ENCODE measurements around the gene CELSR1. TPM values are rescaled to one million over a fixed set of nuclear protein-coding genes. Genes with fewer than 3 reads are reported as not detected.

CELSR1 gene
- total RNA-seq, 2 donors from 2014 or later: 24.2 to 38.2 TPM

DNA sequence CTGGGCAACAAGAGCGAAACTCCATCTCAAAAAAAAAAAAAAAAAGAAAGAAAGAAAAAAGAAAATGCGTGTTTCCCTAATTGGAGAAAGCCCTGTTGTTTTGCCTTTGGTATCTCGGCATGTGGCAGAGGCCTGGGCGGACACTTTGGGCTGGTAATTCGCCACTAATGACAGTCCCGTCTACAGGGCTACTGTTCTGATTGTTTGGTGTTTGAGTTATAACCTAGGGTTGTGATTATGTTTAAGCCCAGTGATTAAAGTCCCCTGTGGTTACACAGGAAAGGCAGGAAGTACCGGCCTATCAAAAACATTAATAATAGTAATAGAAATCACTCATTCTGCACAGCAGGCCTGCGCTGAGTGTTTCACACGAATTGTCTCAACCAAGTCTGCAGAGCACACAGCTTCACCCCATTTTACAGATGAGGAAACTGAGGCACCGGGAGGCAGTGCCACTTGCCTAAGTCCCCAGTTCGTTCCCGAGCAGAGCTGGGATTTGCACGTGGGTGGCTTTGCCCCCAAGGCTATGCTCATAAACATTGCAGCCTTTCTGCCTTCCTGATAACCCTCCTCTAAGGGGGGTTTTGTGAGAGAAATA, 43.6 kb upstream of the CELSR1 start:
- H3K4me1 ChIP-seq (replicated peaks): no peaks in the 10 kb centered on the region
- TF ChIP-seq POLR2AphosphoS5 (IDR thresholded peaks at IDR 0.05) (no peak), POLR2A (IDR thresholded peaks at IDR 0.05) (no peak)
- TF ChIP-seq, protein P1, sequence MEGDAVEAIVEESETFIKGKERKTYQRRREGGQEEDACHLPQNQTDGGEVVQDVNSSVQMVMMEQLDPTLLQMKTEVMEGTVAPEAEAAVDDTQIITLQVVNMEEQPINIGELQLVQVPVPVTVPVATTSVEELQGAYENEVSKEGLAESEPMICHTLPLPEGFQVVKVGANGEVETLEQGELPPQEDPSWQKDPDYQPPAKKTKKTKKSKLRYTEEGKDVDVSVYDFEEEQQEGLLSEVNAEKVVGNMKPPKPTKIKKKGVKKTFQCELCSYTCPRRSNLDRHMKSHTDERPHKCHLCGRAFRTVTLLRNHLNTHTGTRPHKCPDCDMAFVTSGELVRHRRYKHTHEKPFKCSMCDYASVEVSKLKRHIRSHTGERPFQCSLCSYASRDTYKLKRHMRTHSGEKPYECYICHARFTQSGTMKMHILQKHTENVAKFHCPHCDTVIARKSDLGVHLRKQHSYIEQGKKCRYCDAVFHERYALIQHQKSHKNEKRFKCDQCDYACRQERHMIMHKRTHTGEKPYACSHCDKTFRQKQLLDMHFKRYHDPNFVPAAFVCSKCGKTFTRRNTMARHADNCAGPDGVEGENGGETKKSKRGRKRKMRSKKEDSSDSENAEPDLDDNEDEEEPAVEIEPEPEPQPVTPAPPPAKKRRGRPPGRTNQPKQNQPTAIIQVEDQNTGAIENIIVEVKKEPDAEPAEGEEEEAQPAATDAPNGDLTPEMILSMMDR (IDR thresholded peaks at IDR 0.05): no peak

DNA sequence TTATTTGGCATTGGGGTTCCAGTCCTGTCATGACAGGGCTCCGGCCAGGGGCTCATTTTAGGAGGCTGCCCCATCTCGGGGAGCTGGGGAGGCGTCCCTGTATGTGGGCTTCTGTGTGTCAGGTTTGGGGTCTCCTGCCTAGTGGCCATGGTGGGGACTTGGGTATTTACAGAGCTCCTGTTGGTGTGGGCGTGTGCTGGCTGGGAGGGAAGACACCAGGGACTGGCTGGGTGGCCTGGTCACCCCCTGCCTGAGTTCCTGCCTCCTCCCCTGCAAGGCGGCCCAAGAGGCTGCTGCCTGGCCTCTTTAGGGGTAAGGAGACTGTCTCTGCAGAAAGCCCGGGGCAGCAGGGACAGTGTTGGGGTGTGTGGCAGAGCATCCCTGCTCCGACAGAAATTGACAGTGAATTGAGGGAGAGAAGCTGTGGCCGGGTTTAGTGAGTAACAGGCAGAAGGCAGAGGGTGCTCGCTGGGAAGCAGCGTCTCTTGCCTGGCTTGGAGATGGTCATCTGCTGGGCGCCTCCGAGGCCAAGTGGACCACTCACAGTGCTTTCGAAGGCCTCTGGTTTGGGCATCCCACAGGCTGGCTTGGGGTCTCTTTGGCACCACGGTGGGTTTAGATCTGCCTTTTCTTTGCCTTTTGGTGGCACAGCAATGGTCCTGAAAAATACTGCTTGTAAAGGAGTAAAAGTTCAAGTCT, 42.5 kb upstream of the CELSR1 start:
- Histone ChIP-seq H3K4me3 (no peak overlapping the region), H3K27me3 (replicated peaks; ENCODE audit: insufficient read depth) (no peaks in the 10 kb centered on the region), H3K4me1 (replicated peaks) (no peaks in the 10 kb centered on the region), H3K36me3 (no peaks in the 10 kb centered on the region), H3K9me3 (no peaks in the 10 kb centered on the region), H3K27ac (peak overlapping the region in 1 of 2 donors; percentile 19)
- intact Hi-C loops (cut with DNase I): loop anchor here (5.0 kb wide), 2 partner anchors 72 to 157 kb away; partner anchors contain the start of gene CERK
- TF ChIP-seq POLR2A (IDR thresholded peaks at IDR 0.05) (no peak), POLR2AphosphoS5 (IDR thresholded peaks at IDR 0.05) (no peak)
- TF ChIP-seq, protein P1 (IDR thresholded peaks at IDR 0.05): no peak
- WGBS: 82% methylated on average over 14 of the region's 14 CpGs
- no peak for DNase-seq (ENCODE audit: low spot score)

More for the DNA sequence above, 43.6 kb upstream of the CELSR1 start:
- no peak for DNase-seq (ENCODE audit: low spot score)
- H3K4me3 ChIP-seq: no peak overlapping the region
- H3K27me3 ChIP-seq (replicated peaks; ENCODE audit: insufficient read depth): no peaks in the 10 kb centered on the region
- intact Hi-C loops (cut with DNase I): no loop called here
- H3K27ac ChIP-seq: no peak overlapping the region
- no peaks in the 10 kb centered on the region for H3K36me3 ChIP-seq
- 91% methylated on average over 13 of the region's 13 CpGs for WGBS
- H3K9me3 ChIP-seq: no peaks in the 10 kb centered on the region

DNA sequence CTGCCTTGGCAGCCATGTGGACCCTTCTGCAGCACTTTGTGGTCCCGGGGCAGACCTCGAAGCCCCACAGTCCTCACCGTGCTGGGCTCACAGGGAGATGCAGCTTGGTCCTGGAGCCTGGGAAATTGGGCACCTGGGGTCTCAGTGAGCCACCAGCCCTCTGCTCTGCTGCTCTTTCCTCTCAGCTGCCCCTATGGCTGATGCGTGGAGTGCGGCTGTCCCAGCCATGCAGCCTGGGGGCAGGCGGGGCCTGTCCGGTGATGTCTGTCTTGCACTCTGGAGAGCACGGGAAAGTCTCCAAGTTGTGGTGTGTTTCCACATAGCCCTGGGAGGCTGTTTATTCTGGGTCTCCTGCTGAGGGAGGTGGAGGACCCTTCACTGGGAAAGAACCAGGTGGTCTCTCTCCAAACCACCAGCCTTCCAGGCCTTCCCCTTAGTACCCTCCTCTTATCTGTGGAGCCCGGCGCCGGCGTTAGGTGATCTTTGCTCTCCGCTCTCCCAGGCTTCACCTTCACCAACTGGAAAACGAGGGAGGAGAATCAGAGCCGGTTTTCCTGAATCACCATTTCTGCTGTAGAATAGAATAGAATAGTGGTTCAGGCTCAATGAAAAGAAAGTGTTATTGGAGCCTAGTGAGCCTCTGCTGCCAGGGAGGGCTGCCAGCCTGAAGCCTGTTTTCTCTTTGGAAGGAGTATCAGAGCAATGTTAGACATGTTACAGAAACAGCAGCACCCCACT, 41.6 kb upstream of the CELSR1 start:
- 46% methylated on average over 12 of the region's 15 CpGs for WGBS
- no peak for DNase-seq (ENCODE audit: low spot score)
- TF ChIP-seq POLR2AphosphoS5 (IDR thresholded peaks at IDR 0.05) (no peak), POLR2A (IDR thresholded peaks at IDR 0.05) (no peak)
- TF ChIP-seq, protein P1 (IDR thresholded peaks at IDR 0.05): no peak
- intact Hi-C loops (cut with DNase I): loop anchor here (5.0 kb wide), 2 partner anchors 73 to 158 kb away; partner anchors contain the start of gene CERK
- H3K4me3 ChIP-seq: no peak overlapping the region
- H3K27me3 ChIP-seq (replicated peaks; ENCODE audit: insufficient read depth): no peaks in the 10 kb centered on the region
- no peaks in the 10 kb centered on the region for H3K4me1 ChIP-seq (replicated peaks)
- no peaks in the 10 kb centered on the region for H3K36me3 ChIP-seq
- peak overlapping the region in 1 of 2 donors; percentile 19 for H3K27ac ChIP-seq
- no peaks in the 10 kb centered on the region for H3K9me3 ChIP-seq

GRCh38 chr22:46578251-46578823, 40.9 kb upstream of the CELSR1 start:
- no peak for DNase-seq (ENCODE audit: low spot score)
- H3K4me3 ChIP-seq: peak overlapping the region in 1 of 2 donors; percentile 48
- H3K27me3 ChIP-seq (replicated peaks; ENCODE audit: insufficient read depth): no peaks in the 10 kb centered on the region
- intact Hi-C loops (cut with DNase I): loop anchor here (5.0 kb wide), 2 partner anchors 74 to 159 kb away; partner anchors contain the start of gene CERK
- H3K27ac ChIP-seq: peak overlapping the region in 1 of 2 donors; percentile 53
- 60% methylated on average over 9 of the region's 9 CpGs for WGBS
- H3K4me1 ChIP-seq (replicated peaks): no peaks in the 10 kb centered on the region
- H3K36me3 ChIP-seq: no peaks in the 10 kb centered on the region
- TF ChIP-seq POLR2AphosphoS5 (IDR thresholded peaks at IDR 0.05) (no peak), POLR2A (IDR thresholded peaks at IDR 0.05) (no peak)
- TF ChIP-seq, protein P1 (IDR thresholded peaks at IDR 0.05): no peak
- no peaks in the 10 kb centered on the region for H3K9me3 ChIP-seq
